G401.6 (cell line): ENCODE results near the gene SLC2A8.

Source experiments
- FAIRE-seq: peaks from 2 replicates; lab custom pipeline; 2012; peaks lifted over from hg19 to GRCh38; lab: Jason Lieb, UNC

SLC2A8 gene

DNA sequence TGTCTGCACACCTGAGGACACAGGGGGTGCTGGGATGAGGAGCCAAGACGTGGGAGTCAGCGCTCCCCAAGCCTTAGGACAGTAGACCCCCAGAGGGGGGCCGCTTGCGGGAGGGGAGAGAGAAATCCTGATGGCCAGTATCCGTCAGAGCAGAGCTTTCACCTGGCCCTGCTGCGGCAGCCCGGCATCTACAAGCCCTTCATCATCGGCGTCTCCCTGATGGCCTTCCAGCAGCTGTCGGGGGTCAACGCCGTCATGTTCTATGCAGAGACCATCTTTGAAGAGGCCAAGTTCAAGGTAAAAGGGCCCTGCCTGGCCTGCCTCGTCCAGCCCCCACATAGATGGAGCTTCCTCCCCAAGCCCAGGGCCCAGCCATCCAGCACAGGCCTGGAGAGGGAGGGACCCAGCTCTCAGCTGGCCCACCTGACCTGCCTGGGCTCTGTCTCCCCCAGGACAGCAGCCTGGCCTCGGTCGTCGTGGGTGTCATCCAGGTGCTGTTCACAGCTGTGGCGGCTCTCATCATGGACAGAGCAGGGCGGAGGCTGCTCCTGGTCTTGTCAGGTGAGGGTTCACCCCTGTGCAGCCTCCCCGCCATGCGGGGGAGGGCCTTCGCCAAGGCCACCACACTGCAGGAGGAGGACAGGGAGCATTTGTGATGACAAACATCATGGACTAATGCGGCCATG, 6.7 kb downstream of the SLC2A8 start:
- no peak for FAIRE-seq

DNA sequence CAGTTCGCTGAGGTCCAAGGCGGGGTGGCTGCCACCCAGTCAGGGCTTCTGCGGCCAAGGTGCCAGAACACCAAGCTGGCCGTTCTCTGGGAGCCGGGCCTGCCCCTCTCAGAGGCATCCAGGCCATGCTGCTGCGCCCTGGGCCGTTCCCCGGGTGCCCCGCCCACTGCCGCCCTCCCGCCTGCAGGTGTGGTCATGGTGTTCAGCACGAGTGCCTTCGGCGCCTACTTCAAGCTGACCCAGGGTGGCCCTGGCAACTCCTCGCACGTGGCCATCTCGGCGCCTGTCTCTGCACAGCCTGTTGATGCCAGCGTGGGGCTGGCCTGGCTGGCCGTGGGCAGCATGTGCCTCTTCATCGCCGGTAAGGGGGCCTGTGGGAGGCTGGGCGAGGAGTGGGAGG, 7.7 kb downstream of the SLC2A8 start:
- FAIRE-seq = no peak

DNA sequence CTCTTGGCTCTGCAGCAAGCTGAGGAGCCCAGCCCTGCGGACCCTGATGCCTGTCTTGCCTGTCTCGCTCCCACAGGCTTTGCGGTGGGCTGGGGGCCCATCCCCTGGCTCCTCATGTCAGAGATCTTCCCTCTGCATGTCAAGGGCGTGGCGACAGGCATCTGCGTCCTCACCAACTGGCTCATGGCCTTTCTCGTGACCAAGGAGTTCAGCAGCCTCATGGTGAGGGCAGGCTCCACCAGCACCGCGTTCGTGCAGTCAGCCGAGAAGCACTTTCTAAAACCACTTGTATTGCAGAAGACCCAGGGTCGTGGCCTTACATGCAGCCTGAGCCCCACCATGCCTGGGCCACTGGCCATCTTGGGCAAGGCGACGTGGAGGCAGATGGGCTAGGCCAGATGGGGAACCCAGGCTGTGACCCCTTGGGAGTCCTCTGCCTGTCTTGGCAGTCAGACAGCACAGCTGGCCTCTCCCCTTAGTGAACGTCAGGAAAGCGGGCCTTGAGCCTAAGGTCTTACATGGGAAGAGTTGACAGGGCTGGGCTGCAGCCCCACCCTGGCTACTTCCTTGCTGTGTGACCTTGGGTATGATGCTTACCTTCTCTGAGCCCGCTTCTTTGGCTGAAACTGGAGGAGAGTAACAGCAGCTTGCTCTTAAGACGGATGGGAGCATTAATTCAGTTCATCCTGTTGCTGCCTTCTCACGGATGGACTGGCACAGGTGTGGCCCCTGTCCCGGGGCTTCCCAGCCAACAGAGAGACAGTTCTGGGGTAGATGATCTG, 8.6 kb downstream of the SLC2A8 start:
- no peak for FAIRE-seq

DNA sequence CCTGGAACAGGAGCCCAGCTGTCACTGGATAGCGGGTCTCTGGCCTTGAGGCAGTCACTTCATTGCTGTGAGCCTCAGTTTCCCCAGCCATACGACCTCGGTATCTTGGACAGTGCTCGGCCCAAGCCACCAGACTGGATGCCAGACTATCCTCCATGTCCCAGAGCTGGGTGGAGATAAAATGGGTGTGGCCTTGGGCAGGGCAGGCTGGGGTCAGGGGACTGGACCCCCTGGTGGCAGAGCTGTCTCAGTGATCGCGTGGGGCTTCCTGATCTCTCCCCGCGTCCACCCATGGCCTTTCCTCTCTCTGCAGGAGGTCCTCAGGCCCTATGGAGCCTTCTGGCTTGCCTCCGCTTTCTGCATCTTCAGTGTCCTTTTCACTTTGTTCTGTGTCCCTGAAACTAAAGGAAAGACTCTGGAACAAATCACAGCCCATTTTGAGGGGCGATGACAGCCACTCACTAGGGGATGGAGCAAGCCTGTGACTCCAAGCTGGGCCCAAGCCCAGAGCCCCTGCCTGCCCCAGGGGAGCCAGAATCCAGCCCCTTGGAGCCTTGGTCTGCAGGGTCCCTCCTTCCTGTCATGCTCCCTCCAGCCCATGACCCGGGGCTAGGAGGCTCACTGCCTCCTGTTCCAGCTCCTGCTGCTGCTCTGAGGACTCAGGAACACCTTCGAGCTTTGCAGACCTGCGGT, 10.0 kb downstream of the SLC2A8 start:
- FAIRE-seq = no peak

DNA sequence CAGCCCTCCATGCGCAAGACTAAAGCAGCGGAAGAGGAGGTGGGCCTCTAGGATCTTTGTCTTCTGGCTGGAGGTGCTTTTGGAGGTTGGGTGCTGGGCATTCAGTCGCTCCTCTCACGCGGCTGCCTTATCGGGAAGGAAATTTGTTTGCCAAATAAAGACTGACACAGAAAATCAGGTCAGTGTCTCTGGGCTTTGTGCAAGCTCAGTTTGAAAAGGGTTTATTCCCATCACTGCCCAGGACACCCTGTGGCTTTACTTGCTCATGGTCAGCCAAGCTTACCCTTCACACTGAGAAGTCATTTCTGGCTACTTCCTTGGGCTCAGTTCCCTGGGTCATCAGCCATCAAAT, 10.5 kb downstream of the SLC2A8 start:
- FAIRE-seq = no peak

DNA sequence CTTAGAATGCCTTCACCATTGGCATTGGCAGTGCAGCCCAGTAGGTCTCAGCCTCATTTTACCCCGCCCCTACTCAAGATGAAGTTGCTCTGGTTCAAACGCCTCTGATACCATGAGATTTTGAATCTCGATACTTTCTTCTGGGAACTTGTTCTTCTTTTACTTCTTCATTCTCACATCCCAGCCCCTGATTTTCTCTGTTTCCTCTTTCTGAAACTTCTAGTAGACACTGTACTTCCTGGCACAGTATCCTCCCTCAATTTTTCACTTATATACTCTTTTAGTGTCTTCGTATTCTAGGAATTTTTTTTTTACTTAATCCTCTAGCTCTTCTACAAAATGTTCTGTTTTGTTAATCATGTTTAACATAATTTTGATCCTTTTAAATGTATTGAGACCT, 14.2 kb downstream of the SLC2A8 start:
- FAIRE-seq = no peak

DNA sequence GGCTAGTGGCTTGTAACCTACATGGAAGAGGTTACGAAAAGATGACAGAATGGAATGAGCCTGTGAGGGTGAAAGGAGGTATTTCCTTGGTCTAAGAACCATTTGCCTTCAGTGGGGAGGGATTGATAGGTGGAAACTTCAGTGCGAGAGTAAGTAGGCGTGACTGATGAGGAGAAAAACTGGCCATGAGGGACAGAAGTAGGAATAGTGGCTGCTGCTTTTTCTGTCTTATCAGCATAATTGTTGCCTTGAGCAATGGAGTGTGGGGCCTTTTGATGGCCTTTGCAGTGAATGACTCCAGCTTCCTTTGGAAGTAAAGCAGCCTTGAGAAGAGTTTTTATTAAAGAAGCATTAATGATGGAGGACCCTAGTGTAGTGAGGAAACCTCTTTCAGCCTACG, 18.2 kb downstream of the SLC2A8 start:
- FAIRE-seq = no peak

DNA sequence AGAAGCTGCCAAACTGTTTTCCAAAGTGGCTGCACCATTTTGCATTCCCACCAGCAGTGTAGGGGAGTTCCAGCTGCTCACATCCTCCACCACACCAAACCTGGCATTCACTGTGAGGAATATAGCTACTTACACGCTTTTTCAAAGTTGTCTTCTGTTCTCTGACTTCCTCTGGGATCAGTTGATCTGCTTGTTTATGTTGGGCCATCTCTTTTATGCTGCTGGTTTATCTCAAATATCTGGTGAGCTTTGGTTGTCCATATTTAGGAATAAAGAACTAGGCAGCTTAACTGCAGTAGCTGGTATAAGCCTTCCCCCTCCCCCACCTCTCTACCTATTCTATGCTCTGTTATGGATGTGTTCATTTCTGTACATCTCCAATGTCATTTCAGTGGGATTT, 18.7 kb downstream of the SLC2A8 start:
- FAIRE-seq = no peak

DNA sequence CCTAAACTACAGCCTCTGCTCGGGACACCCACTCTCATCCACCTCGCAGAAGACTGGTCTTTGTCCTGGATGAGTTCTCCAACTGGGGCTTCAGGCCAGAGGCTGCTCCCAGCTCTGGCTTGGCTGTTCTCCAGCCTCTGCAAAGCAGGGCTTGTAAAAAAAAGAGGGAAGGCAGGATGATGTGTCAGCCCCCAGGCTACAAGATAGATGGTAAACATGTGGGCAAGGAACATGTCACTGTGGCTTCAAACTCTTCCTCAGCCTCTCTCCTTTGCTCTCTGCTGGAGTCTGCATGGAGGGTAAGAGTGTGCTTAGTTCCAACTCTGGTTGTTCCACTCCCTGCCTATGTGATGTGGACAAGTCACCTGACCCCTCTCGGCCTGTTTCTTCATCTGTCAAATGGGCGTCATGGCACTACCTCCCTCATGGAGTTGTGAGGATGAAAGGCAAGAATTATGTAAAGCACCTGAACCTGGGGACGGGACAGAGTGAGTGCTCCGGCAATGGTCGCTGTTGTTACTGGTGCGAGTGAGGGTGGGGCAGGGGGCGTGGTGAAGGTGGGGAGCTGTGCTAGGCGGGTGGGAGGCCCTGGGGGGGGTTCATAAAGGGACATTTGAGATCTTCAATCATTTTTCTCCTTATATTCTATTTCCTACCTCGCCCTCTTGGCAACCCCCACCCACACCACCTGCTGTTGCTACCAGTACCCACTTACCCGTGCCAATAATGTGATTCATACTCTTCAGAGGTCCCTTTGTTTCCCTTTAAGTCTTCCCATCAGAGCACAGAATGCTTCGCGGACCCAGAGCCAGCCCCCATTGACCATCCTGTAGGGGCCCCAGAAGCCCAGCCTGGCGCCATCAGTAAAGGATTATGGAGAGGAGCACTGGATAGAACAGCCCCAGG, 20.4 kb downstream of the SLC2A8 start:
- no peak for FAIRE-seq

DNA sequence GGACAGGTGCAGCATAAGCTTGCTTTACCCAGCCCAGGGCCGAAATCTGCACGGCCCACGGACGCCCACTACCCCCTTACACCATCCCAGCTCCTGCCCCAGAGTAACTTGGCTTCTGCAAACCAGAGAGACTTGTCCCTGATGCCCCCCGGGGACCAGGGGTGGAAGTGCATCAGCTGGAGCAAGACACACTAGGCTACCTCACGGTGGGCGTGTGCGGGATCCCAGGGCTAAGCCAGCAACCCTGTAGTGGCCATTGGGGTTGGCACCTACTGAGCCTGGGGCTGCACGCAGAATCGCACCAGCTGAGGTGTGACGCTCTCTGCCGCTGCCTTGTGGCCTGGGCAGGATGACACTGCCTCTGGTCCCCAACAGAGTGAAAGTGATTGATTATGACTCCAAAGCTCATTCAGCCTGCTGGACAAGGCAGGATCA, 21.1 kb downstream of the SLC2A8 start:
- no peak for FAIRE-seq

DNA sequence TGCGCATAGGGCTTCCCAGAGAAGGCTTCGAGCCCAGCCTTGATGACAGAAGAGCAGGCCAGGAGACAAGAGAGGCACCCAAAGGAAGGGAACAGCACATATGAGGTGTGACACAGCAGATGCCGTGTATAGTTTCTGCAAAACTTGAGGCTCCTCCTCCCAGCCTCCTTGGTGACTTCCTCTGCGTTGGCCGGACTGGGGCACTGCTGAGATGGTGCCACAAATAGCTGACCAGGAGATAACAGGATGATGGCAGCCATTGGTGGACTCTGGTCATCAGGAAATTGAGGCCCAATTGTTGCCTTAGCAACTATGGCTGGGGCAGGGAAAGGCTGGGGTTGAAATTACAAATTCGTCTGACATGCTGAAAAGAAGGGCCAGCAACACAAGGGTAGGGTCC, 22.4 kb downstream of the SLC2A8 start:
- FAIRE-seq = no peak

DNA sequence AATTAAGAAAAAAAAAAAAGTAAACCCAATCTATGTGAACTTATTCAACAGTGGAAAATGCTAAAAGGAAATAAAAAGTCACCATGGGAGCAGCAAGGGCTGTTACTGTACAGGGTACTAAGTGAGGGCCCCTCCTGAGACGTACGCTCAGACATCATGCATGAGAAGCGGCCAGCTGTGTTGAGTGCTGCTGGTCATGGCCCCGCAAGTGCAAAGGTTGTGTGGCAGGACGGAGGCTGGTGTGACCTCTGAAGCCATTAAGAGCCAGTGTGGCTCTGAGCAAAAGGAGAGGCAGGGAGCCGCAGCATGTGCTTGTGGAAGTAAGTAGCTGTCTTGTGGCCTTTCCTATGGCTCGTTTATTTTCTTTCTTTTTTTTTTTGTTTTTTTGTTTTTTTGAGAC, 24.1 kb downstream of the SLC2A8 start:
- FAIRE-seq = no peak

DNA sequence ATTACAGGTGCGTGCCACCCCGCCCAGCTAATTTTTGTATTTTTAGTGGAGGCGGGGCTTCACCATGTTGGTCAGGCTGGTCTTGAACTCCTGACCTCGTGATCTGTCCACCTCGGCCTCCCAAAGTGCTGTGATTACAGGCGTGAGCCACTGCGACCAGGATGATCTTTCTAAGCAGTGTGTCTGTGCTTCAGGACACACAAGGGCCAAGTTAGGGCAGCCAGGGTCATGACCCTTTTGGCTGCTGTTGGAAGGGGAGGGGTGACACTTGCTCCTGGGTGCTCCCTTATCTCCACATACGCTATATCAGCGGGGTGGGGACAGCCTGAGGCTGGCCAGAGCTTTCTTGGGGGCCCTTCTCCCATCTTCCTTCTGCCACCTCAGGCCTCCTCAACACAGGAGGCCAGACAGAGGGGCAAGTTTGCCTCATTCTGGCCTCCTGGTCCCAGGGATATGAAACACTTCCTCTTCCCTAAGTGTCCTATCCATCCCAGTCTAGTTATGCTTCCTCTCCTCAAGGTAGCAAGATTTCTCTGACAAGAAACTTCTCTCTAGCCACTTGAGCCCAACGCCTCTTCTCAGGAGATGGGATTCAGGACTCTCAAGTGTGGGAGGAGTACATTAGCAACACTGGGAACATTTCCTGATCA, 25.3 kb downstream of the SLC2A8 start:
- no peak for FAIRE-seq

DNA sequence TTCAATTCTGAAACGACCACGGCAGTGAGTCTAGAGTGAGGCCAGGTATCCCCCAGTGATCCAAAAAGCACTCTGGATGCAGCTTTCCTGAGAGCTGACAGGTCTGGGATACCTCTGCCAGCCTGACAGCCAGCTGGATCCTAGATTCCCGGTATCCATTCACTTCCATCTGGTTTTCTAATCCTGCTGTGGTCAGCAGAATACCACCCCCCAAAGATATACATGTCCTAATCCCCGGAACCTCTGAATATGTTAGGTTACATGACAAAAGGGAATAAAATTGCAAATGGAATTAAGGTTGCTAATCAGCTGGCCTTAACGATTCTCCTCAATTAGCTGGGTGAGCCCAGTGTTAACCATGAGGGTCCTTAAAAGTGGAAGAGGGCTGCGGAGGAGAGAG, 25.8 kb downstream of the SLC2A8 start:
- no peak for FAIRE-seq

DNA sequence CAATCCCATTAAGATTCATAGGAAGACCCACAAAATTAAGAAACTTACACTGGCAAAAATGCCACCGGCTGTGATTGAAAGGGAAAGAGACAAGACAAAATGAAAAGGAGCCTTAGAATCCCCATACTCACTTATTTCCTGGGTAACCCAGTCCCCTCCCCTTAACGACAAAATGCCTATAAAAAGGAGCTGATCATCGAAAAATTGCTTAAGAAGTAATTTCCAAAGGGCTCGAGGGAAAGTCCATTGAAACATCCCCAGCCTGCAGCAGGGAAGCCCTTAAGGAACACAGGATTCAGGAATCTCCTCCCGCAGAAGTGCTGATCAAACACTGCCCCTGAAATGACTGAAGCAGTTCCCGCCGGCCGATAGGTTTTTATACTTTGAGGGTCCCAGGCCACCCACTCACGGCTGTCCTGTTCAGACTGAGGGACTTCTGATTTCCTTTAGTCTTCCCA, 26.5 kb downstream of the SLC2A8 start:
- no peak for FAIRE-seq

DNA sequence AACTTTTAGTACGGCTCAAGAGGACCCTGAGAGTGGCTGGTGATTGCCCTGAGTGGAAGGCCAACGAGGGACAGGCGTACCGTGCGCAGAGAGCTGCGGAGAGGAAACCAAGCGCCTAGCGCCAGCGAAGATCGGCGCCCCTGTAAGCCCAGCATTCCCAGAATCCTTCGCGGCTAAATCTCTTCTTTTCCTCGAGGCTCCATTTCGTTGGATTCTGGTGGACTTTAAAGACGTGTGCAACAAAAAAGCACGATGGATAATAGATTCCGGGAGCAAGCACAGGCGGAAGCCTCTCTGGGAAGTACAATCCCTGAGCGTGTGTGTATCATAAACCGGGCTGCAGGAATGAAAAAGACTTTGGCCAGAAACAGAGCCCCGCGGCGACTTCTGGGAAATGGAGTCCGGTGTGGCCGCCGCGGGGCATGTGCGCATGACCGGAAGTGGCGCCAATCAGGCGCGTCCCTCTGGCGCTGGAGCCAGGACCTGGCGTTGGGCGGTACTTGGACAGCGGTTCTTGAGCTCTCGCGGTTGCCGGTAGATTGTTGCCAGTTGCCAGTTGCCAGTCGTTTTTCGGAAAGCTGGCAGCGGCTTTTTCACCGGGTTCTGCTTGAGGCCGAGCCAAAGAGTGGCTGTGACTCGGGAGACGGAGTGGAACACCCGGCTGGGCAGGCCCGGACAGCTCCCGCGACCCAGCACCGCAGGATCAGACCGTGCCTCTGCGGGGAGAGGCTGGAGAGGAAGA, 27.1 kb downstream of the SLC2A8 start, which contains the start of gene ZNF79:
TSS of gene ZNF79 (plus strand) at position 449 of the 742 bp plus-strand sequence. CDS start 406 bp downstream, outside the sequence.
- FAIRE-seq = peak; percentile 87

DNA sequence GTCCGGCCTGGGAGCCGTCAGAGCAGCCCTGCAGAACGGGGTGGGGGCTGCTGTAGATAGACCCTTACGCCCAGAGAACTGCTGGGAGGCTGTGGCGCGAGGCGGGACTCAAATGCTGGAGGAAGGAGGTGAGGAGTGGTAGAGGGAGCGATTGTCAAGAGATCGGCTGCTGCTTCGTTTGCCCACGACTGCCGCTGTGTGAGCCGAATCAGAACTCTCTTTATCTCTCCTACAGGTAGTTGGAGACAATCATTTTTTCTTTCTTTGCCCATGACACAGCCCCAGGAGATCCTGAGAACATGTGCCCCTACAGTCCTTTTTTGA, 27.7 kb downstream of the SLC2A8 start:
- no peak for FAIRE-seq

DNA sequence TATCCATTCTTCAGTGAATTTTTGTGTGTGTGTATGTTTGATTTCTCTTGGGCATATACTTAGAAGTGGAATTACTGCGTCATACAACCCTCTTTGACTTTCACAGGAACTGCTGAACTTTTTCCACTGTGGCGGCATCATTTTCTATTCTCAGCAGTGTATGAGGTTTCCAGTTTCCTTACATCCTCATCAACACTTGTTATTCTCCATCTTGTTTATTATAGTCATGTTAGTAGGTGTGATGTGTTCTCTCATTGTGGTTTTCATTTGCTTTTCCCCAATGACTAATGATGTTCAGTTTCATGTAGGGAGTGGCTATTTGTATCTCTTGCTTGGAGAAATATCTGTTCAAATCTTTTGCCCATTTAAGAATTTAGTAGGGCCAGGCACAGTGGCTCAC, 29.8 kb downstream of the SLC2A8 start:
- no peak for FAIRE-seq

DNA sequence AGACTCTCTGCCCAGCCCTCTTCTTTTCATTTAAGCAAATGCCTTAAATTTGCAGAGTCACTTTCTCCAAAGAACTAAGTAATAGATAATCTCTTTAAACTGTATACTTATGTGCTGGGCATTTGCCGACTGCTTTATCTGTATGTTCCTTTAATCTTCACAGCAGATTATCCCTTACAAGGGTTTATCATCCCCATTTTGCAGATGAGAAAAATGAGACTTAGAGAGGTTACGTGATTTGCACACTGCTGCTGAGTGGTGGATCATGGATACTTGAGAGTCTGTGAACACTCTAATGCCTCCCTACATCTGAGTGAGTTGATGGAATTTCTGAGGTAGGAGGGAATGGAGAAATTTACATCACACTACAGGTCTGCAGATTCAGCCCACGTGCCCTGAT, 31.4 kb downstream of the SLC2A8 start:
- no peak for FAIRE-seq

DNA sequence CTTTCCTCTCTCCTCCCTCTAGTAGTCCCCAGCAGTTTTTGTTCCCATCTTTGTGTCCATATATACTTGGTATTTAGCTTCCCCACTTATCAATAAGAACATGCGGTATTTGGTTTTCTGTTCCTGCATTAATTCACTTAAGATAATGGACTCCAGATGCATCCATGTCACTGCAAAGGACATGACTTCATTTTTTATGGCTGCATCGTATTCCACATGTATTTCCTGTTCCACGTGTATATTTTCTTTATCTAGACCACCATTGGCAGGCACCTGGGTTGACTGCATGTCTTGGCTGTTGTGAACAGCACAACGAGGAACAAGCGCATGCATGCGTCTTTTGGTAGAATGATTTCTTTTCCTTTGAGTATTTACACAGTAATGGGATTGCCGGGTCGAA, 33.4 kb downstream of the SLC2A8 start:
- no peak for FAIRE-seq
